ENCODE results near the gene TMEM132A.

The TMEM132A gene

DNA sequence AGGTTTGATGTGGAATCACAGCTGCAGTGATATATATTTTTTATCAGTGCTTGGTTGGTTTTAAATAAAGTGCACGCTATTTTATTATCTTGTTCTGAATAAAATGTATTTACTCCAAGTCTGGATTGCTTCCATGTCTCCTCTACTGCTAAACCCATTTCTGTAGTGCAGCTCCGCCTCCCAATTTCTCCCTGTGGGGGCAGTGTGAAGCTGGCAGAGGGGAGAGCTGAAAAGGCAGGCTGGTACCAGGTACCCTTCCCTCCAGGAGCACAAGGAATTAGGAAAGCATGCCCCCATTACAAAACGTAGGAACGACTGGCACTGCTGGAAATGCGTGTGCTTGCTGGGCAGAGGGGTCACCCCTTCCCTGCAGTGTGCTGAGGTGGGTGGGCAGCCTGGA lies 934 bp upstream of the TMEM132A start:
- H3K27ac ChIP-seq (ENCODE audit: low read depth, low read length) = no peak overlapping the region
- peaks cover 33% of the 10 kb centered on the region for H3K4me1 ChIP-seq (ENCODE audit: control insufficient read depth, insufficient read depth, low read length, unreplicated experiment)
- H3K36me3 ChIP-seq (ENCODE audit: insufficient read depth, low read length) = peaks cover 8% of the 10 kb centered on the region; the same call in 1 of the 2 replicates
- H3K27me3 ChIP-seq (ENCODE audit: insufficient read depth, low read length) = no peaks in the 10 kb centered on the region
- H2AFZ ChIP-seq (ENCODE audit: low read length, unreplicated experiment) = no peak overlapping the region
- peaks cover 15% of the 10 kb centered on the region for H3K79me2 ChIP-seq (ENCODE audit: control insufficient read depth, insufficient read depth, low read length, unreplicated experiment)
- H3K4me3 ChIP-seq (ENCODE audit: low read depth, low read length) = no peak overlapping the region

- Histone ChIP-seq H2AFZ (ENCODE audit: low read length, unreplicated experiment) (no peak overlapping the region), H3K27ac (ENCODE audit: low read depth, low read length) (no peak overlapping the region), H3K27me3 (ENCODE audit: insufficient read depth, low read length) (no peaks in the 10 kb centered on the region), H3K4me3 (ENCODE audit: low read depth, low read length) (peak overlapping the region; percentile 86), H3K4me1 (ENCODE audit: control insufficient read depth, insufficient read depth, low read length, unreplicated experiment) (peaks cover 29% of the 10 kb centered on the region), H3K36me3 (ENCODE audit: insufficient read depth, low read length) (peaks cover 8% of the 10 kb centered on the region; the same call in 1 of the 2 replicates), H3K79me2 (ENCODE audit: control insufficient read depth, insufficient read depth, low read length, unreplicated experiment) (peaks cover 10% of the 10 kb centered on the region)
Measured at GRCh38 chr11:60923800-60924109, 505 bp upstream of the TMEM132A start.

- H2AFZ ChIP-seq (ENCODE audit: low read length, unreplicated experiment) = no peak overlapping the region
- H3K4me1 ChIP-seq (ENCODE audit: control insufficient read depth, insufficient read depth, low read length, unreplicated experiment) = peaks cover 20% of the 10 kb centered on the region
- H3K4me3 ChIP-seq (ENCODE audit: low read depth, low read length) = peak overlapping the region; percentile 86
- no peaks in the 10 kb centered on the region for H3K79me2 ChIP-seq (ENCODE audit: control insufficient read depth, insufficient read depth, low read length, unreplicated experiment)
- no peak overlapping the region; the same call in 1 of the 2 replicates for H3K27ac ChIP-seq (ENCODE audit: low read depth, low read length)
- H3K36me3 ChIP-seq (ENCODE audit: insufficient read depth, low read length) = peaks cover 5% of the 10 kb centered on the region; the same call in 1 of the 2 replicates
- no peaks in the 10 kb centered on the region for H3K27me3 ChIP-seq (ENCODE audit: insufficient read depth, low read length)
Measured at GRCh38 chr11:60924906-60925853, 920 bp downstream of the TMEM132A start.

DNA sequence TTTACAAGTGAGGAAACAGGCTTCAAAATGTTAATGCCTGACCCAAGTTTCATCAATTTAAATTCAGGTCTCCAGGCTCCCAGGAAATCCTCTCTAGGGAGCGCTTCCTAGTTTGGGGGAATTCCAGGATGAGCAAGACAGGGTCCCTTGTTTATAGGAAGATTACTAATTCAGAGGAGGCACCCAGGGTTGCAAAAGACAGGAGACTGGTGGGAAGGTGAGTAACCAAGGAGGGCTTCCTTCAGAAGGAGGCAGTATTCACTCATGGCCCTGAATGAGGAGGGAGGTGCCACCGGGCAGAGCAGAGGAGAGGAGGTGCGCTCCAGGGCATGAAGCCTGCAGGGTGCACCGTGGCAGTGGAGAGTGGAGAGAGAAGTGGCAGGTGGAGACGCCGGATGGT lies 1.6 kb downstream of the TMEM132A start:
- Histone ChIP-seq H2AFZ (ENCODE audit: low read length, unreplicated experiment) (no peak overlapping the region), H3K27me3 (ENCODE audit: insufficient read depth, low read length) (no peaks in the 10 kb centered on the region), H3K4me3 (ENCODE audit: low read depth, low read length) (peak overlapping the region; percentile 86), H3K79me2 (ENCODE audit: control insufficient read depth, insufficient read depth, low read length, unreplicated experiment) (no peaks in the 10 kb centered on the region), H3K27ac (ENCODE audit: low read depth, low read length) (no peak overlapping the region; the same call in 1 of the 2 replicates), H3K36me3 (ENCODE audit: insufficient read depth, low read length) (no peaks in the 10 kb centered on the region), H3K4me1 (ENCODE audit: control insufficient read depth, insufficient read depth, low read length, unreplicated experiment) (peaks cover 20% of the 10 kb centered on the region)

- peaks cover 20% of the 10 kb centered on the region for H3K4me1 ChIP-seq (ENCODE audit: control insufficient read depth, insufficient read depth, low read length, unreplicated experiment)
- no peak overlapping the region for H3K4me3 ChIP-seq (ENCODE audit: low read depth, low read length)
- no peaks in the 10 kb centered on the region for H3K79me2 ChIP-seq (ENCODE audit: control insufficient read depth, insufficient read depth, low read length, unreplicated experiment)
- no peaks in the 10 kb centered on the region for H3K27me3 ChIP-seq (ENCODE audit: insufficient read depth, low read length)
- H2AFZ ChIP-seq (ENCODE audit: low read length, unreplicated experiment) = no peak overlapping the region
- no peaks in the 10 kb centered on the region for H3K36me3 ChIP-seq (ENCODE audit: insufficient read depth, low read length)
- H3K27ac ChIP-seq (ENCODE audit: low read depth, low read length) = no peak overlapping the region
Measured at GRCh38 chr11:60926500-60926899, 2.2 kb downstream of the TMEM132A start.

DNA sequence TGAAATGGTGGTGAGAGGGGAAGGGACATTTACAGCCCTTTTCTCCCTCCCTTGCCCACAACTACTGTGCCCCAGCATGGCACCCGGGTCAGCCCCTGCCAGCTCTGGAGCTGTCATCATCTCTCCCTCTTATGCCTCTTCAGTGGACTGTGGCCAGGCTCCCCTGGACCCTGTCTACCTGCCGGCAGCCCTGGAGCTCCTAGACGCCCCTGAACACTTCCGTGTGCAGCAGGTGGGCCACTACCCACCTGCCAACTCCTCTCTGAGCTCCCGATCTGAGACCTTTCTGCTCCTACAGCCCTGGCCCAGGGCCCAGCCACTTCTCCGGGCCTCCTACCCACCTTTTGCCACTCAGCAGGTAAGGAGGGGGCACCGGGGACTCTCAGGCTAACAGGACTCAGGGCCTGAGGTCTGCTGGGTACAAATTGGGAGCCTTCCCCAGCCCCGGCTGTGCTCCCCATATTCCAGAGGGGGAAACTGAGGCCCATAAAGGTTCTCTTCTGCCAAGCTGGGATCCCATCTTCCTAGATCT lies 2.9 kb downstream of the TMEM132A start:
- H3K36me3 ChIP-seq (ENCODE audit: insufficient read depth, low read length) = no peaks in the 10 kb centered on the region
- H3K27ac ChIP-seq (ENCODE audit: low read depth, low read length) = no peak overlapping the region
- H3K4me3 ChIP-seq (ENCODE audit: low read depth, low read length) = no peak overlapping the region
- no peaks in the 10 kb centered on the region for H3K79me2 ChIP-seq (ENCODE audit: control insufficient read depth, insufficient read depth, low read length, unreplicated experiment)
- H3K27me3 ChIP-seq (ENCODE audit: insufficient read depth, low read length) = no peaks in the 10 kb centered on the region
- H2AFZ ChIP-seq (ENCODE audit: low read length, unreplicated experiment) = no peak overlapping the region
- peaks cover 20% of the 10 kb centered on the region for H3K4me1 ChIP-seq (ENCODE audit: control insufficient read depth, insufficient read depth, low read length, unreplicated experiment)

DNA sequence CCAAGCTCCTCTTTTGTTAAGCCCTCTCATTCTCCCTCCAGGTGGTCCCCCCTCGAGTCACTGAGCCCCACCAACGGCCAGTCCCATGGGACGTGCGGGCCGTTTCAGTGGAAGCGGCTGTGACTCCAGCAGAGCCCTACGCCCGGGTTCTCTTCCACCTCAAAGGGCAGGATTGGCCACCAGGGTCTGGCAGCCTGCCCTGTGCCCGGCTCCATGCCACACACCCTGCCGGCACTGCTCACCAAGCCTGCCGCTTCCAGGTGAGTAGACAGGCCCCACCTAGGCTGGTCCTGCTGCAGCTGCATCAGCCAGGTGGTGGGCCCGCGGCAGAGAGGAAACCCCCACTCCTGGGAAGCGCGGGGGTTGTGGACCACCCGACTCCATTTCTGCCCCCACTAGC lies 3.3 kb downstream of the TMEM132A start:
- H3K79me2 ChIP-seq (ENCODE audit: control insufficient read depth, insufficient read depth, low read length, unreplicated experiment) = no peaks in the 10 kb centered on the region
- H3K36me3 ChIP-seq (ENCODE audit: insufficient read depth, low read length) = no peaks in the 10 kb centered on the region
- H3K27me3 ChIP-seq (ENCODE audit: insufficient read depth, low read length) = no peaks in the 10 kb centered on the region

DNA sequence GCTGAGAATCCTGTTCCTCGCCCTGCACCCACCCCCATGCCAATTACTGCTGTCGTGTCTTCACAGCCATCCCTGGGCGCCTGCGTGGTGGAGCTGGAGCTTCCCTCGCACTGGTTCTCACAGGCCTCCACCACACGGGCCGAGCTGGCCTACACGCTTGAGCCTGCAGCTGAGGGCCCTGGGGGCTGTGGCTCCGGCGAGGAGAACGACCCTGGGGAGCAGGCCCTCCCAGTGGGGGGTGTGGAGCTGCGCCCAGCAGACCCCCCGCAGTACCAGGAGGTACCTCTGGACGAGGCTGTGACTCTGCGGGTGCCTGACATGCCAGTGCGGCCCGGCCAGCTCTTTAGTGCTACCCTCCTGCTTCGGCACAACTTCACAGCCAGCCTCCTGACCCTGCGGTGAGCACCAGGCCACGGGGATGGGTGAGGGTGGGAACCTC lies 4.3 kb downstream of the TMEM132A start:
- no peak overlapping the region for H2AFZ ChIP-seq (ENCODE audit: low read length, unreplicated experiment)
- no peak overlapping the region for H3K27ac ChIP-seq (ENCODE audit: low read depth, low read length)
- no peaks in the 10 kb centered on the region for H3K36me3 ChIP-seq (ENCODE audit: insufficient read depth, low read length)
- H3K4me1 ChIP-seq (ENCODE audit: control insufficient read depth, insufficient read depth, low read length, unreplicated experiment) = peaks cover 20% of the 10 kb centered on the region
- H3K4me3 ChIP-seq (ENCODE audit: low read depth, low read length) = no peak overlapping the region
- no peaks in the 10 kb centered on the region for H3K27me3 ChIP-seq (ENCODE audit: insufficient read depth, low read length)
- no peaks in the 10 kb centered on the region for H3K79me2 ChIP-seq (ENCODE audit: control insufficient read depth, insufficient read depth, low read length, unreplicated experiment)

More for the DNA sequence above, 3.3 kb downstream of the TMEM132A start:
- Histone ChIP-seq H3K27ac (ENCODE audit: low read depth, low read length) (no peak overlapping the region), H2AFZ (ENCODE audit: low read length, unreplicated experiment) (no peak overlapping the region), H3K4me3 (ENCODE audit: low read depth, low read length) (no peak overlapping the region), H3K4me1 (ENCODE audit: control insufficient read depth, insufficient read depth, low read length, unreplicated experiment) (peaks cover 20% of the 10 kb centered on the region)

DNA sequence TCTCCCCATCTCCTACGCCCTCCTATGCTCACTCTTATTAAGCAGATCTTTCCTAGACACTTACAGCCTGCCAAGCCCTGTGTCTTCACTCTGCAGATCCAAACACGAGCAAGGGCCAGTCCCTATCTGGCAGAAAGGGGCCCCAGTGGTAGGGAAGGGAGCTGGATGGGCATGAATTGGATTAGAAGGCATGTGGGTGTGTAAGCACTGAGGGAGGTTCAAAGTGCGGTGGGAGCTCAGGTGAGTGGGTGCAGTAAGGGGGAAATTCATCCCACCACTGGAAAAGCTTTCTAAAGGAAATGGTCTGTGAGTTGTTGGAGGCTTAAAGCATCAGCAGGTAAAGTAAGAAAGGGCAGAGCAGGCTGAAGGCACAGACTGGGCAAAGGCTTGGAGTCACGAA lies 5.5 kb downstream of the TMEM132A start:
- no peak overlapping the region for H2AFZ ChIP-seq (ENCODE audit: low read length, unreplicated experiment)
- no peaks in the 10 kb centered on the region for H3K27me3 ChIP-seq (ENCODE audit: insufficient read depth, low read length)
- H3K36me3 ChIP-seq (ENCODE audit: insufficient read depth, low read length) = no peaks in the 10 kb centered on the region
- peaks cover 13% of the 10 kb centered on the region for H3K4me1 ChIP-seq (ENCODE audit: control insufficient read depth, insufficient read depth, low read length, unreplicated experiment)
- no peak overlapping the region for H3K4me3 ChIP-seq (ENCODE audit: low read depth, low read length)
- H3K27ac ChIP-seq (ENCODE audit: low read depth, low read length) = no peak overlapping the region
- no peaks in the 10 kb centered on the region for H3K79me2 ChIP-seq (ENCODE audit: control insufficient read depth, insufficient read depth, low read length, unreplicated experiment)

- no peaks in the 10 kb centered on the region for H3K79me2 ChIP-seq (ENCODE audit: control insufficient read depth, insufficient read depth, low read length, unreplicated experiment)
- H3K36me3 ChIP-seq (ENCODE audit: insufficient read depth, low read length) = no peaks in the 10 kb centered on the region
- H3K4me3 ChIP-seq (ENCODE audit: low read depth, low read length) = no peak overlapping the region
- H3K4me1 ChIP-seq (ENCODE audit: control insufficient read depth, insufficient read depth, low read length, unreplicated experiment) = peaks cover 10% of the 10 kb centered on the region
- no peaks in the 10 kb centered on the region for H3K27me3 ChIP-seq (ENCODE audit: insufficient read depth, low read length)
- no peak overlapping the region for H2AFZ ChIP-seq (ENCODE audit: low read length, unreplicated experiment)
- no peak overlapping the region for H3K27ac ChIP-seq (ENCODE audit: low read depth, low read length)
Measured at GRCh38 chr11:60930394-60930793, 6.1 kb downstream of the TMEM132A start.

DNA sequence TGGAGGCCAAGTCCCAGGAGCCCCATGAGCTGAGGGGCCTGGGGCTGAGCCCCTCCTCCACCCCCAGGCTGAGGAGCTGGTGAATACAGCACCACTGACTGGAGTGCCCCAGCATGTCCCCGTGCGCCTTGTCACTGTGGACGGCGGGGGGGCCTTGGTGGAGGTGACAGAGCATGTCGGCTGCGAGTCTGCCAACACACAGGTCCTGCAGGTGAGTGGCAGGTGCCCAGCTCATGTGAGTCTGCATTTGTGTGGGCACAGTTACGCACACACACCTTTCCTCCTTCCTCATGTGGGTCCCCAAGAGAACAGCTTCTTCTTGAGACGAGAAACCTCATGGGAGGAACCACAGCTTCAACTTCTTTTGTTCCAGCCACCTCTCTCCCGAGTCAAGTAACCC lies 7.7 kb downstream of the TMEM132A start:
- no peaks in the 10 kb centered on the region for H3K36me3 ChIP-seq (ENCODE audit: insufficient read depth, low read length)
- H3K27ac ChIP-seq (ENCODE audit: low read depth, low read length) = no peak overlapping the region
- H2AFZ ChIP-seq (ENCODE audit: low read length, unreplicated experiment) = no peak overlapping the region
- no peak overlapping the region for H3K4me3 ChIP-seq (ENCODE audit: low read depth, low read length)
- H3K4me1 ChIP-seq (ENCODE audit: control insufficient read depth, insufficient read depth, low read length, unreplicated experiment) = no peaks in the 10 kb centered on the region
- no peaks in the 10 kb centered on the region for H3K27me3 ChIP-seq (ENCODE audit: insufficient read depth, low read length)
- no peaks in the 10 kb centered on the region for H3K79me2 ChIP-seq (ENCODE audit: control insufficient read depth, insufficient read depth, low read length, unreplicated experiment)

Data from ACC112 (cell line).